ENCODE data around the gene CCDC18.
"Not testable (repeated sequence)": the region's sequence is repeated elsewhere in the genome, so short reads cannot be mapped to it uniquely, and the experiment has no call there.

Gene CCDC18

GRCh38 chr1:93239863-93240262 lies 59.3 kb downstream of the CCDC18 start:
- Histone ChIP-seq H3K27me3 (ENCODE audit: insufficient read depth, poor library complexity, severe bottlenecking) (no peaks in the 10 kb centered on the region), H3K27ac (replicated peaks) (no peak overlapping the region), H3K4me3 (replicated peaks; ENCODE audit: insufficient read depth, low read length) (no peak overlapping the region)
- no peak for DNase-seq (ENCODE audit: low read depth in 1 of 2, low spot score in 1 of 2)
- TF ChIP-seq, protein P1, sequence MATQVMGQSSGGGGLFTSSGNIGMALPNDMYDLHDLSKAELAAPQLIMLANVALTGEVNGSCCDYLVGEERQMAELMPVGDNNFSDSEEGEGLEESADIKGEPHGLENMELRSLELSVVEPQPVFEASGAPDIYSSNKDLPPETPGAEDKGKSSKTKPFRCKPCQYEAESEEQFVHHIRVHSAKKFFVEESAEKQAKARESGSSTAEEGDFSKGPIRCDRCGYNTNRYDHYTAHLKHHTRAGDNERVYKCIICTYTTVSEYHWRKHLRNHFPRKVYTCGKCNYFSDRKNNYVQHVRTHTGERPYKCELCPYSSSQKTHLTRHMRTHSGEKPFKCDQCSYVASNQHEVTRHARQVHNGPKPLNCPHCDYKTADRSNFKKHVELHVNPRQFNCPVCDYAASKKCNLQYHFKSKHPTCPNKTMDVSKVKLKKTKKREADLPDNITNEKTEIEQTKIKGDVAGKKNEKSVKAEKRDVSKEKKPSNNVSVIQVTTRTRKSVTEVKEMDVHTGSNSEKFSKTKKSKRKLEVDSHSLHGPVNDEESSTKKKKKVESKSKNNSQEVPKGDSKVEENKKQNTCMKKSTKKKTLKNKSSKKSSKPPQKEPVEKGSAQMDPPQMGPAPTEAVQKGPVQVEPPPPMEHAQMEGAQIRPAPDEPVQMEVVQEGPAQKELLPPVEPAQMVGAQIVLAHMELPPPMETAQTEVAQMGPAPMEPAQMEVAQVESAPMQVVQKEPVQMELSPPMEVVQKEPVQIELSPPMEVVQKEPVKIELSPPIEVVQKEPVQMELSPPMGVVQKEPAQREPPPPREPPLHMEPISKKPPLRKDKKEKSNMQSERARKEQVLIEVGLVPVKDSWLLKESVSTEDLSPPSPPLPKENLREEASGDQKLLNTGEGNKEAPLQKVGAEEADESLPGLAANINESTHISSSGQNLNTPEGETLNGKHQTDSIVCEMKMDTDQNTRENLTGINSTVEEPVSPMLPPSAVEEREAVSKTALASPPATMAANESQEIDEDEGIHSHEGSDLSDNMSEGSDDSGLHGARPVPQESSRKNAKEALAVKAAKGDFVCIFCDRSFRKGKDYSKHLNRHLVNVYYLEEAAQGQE (IDR thresholded peaks at IDR 0.05; ENCODE audit: insufficient replicate concordance, low read depth) = no peak
- TF ChIP-seq, protein P2, sequence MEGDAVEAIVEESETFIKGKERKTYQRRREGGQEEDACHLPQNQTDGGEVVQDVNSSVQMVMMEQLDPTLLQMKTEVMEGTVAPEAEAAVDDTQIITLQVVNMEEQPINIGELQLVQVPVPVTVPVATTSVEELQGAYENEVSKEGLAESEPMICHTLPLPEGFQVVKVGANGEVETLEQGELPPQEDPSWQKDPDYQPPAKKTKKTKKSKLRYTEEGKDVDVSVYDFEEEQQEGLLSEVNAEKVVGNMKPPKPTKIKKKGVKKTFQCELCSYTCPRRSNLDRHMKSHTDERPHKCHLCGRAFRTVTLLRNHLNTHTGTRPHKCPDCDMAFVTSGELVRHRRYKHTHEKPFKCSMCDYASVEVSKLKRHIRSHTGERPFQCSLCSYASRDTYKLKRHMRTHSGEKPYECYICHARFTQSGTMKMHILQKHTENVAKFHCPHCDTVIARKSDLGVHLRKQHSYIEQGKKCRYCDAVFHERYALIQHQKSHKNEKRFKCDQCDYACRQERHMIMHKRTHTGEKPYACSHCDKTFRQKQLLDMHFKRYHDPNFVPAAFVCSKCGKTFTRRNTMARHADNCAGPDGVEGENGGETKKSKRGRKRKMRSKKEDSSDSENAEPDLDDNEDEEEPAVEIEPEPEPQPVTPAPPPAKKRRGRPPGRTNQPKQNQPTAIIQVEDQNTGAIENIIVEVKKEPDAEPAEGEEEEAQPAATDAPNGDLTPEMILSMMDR (IDR thresholded peaks at IDR 0.05; ENCODE audit: insufficient read depth, low read length) = no peak
- TF ChIP-seq GABPA (IDR thresholded peaks at IDR 0.05; ENCODE audit: low read depth) (no peak), POLR2AphosphoS5 (IDR thresholded peaks at IDR 0.05; ENCODE audit: low read depth) (no peak), SPI1 (IDR thresholded peaks at IDR 0.05; ENCODE audit: borderline replicate concordance, low read depth) (no peak)

GRCh38 chr1:93243233-93243632 lies 62.7 kb downstream of the CCDC18 start:
- not testable (repeated sequence) for H3K4me3 ChIP-seq (replicated peaks; ENCODE audit: insufficient read depth, low read length); H3K27ac ChIP-seq (replicated peaks); H3K27me3 ChIP-seq (ENCODE audit: insufficient read depth, poor library complexity, severe bottlenecking); DNase-seq (ENCODE audit: low read depth in 1 of 2, low spot score in 1 of 2)

GRCh38 chr1:93244298-93245069 lies 64.0 kb downstream of the CCDC18 start:
- TF ChIP-seq GABPA (IDR thresholded peaks at IDR 0.05; ENCODE audit: low read depth) (no peak), POLR2AphosphoS5 (IDR thresholded peaks at IDR 0.05; ENCODE audit: low read depth) (no peak), SPI1 (IDR thresholded peaks at IDR 0.05; ENCODE audit: borderline replicate concordance, low read depth) (no peak)
- TF ChIP-seq, protein P1 (IDR thresholded peaks at IDR 0.05; ENCODE audit: insufficient replicate concordance, low read depth) = no peak
- TF ChIP-seq, protein P2 (IDR thresholded peaks at IDR 0.05; ENCODE audit: insufficient read depth, low read length) = no peak
- Histone ChIP-seq H3K27ac (replicated peaks) (no peak overlapping the region), H3K4me3 (replicated peaks; ENCODE audit: insufficient read depth, low read length) (no peak overlapping the region), H3K27me3 (ENCODE audit: insufficient read depth, poor library complexity, severe bottlenecking) (no peaks in the 10 kb centered on the region)
- DNase-seq (ENCODE audit: low read depth in 1 of 2, low spot score in 1 of 2) = peak in 1 of 2 experiments; percentile 7

- DNase-seq (ENCODE audit: low read depth in 1 of 2, low spot score in 1 of 2) = no peak
- H3K27ac ChIP-seq (replicated peaks) = no peak overlapping the region
- TF ChIP-seq, protein P2 (IDR thresholded peaks at IDR 0.05; ENCODE audit: insufficient read depth, low read length) = no peak
- no peaks in the 10 kb centered on the region for H3K27me3 ChIP-seq (ENCODE audit: insufficient read depth, poor library complexity, severe bottlenecking)
- H3K4me3 ChIP-seq (replicated peaks; ENCODE audit: insufficient read depth, low read length) = no peak overlapping the region
These were observed 71.4 kb downstream of the CCDC18 start for GRCh38 chr1:93251966-93252365.

All from HL-60 (cell line).